Measurements from ENCODE around the gene DPYD.

DPYD gene

GRCh38 chr1:97920276-97920831 is 480 bp downstream of the DPYD start:
- no peaks in the 10 kb centered on the region for H3K27me3 Mint-ChIP-seq
- DNase-seq: no peak
- ATAC-seq (replicated peaks): peak; percentile 41
- no peaks in the 10 kb centered on the region for H3K9me3 Mint-ChIP-seq
- H3K27ac Mint-ChIP-seq: peak overlapping the region; percentile 95
- peak overlapping the region; percentile 95 to 96 for H3K4me3 Mint-ChIP-seq
- H3K36me3 Mint-ChIP-seq (ENCODE audit: insufficient read depth): peaks cover 6% of the 10 kb centered on the region
- H3K4me1 Mint-ChIP-seq (ENCODE audit: low read depth in 2 of 2): peaks cover 25 to 45% of the 10 kb centered on the region in 2 donors

DNA sequence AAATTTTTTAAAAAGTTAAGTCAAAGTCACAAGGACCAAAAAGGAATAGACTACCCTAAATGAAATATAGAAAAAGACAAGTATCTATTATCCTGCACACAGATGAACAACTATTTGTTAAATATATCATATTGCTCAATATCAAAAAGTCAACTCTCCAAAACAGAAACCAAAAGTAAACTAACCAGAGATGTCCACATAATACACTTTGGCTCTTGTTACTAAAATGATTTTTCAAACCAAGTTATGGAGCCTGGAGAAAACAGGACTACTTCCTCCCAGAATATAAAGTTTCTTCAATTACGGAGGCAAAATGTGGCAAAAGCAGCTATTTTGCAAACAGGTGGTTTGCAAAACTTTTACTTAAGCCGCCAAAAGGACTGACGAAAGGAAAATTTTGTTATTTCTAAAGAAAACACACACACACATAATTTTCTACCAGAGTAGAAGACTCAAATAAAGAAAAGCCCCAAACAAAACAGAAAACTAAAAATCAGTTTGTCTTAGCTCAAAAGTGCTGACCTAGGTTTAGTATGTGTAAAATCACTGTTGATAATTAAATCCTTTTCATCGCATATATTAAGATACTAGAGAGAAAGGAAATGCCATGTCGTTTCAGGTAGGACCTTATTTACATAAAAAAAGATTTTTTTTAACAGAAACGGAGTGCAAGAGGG is 1.1 kb downstream of the DPYD start:
- peaks cover 26 to 47% of the 10 kb centered on the region in 2 donors for H3K4me1 Mint-ChIP-seq (ENCODE audit: low read depth in 2 of 2)
- peak overlapping the region; percentile 95 to 96 for H3K4me3 Mint-ChIP-seq
- H3K27me3 Mint-ChIP-seq: no peaks in the 10 kb centered on the region

DNA sequence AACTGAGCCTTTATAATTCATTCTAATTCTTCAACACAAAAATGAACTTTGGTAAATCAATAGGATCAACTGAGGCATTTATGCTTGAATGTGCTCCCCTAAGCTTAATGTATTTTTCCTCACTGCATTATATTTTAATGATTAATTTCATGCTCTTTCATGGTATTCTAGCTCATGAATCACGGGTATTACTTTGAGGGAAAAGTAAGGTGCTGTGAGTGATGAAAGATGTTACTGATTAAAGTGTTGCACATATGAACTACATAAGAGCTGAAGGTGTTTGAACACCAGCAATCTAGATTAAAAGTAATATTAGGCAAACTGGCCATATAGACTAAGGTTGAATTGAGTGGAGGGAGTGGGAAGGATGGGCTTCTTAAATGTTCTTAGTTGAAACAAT is 1.9 kb downstream of the DPYD start:
- H3K4me3 Mint-ChIP-seq: peak overlapping the region; percentile 95 to 96
- peaks cover 6% of the 10 kb centered on the region for H3K36me3 Mint-ChIP-seq (ENCODE audit: insufficient read depth)
- no peaks in the 10 kb centered on the region for H3K9me3 Mint-ChIP-seq
- DNase-seq: no peak
- H3K27ac Mint-ChIP-seq: peak overlapping the region; percentile 95
- no peak for ATAC-seq (replicated peaks)
- H3K27me3 Mint-ChIP-seq: no peaks in the 10 kb centered on the region
- H3K4me1 Mint-ChIP-seq (ENCODE audit: low read depth in 2 of 2): peaks cover 28 to 51% of the 10 kb centered on the region in 2 donors

More for the DNA sequence above, 1.1 kb downstream of the DPYD start:
- DNase-seq (peak in 1 of 3 experiments; percentile 3), ATAC-seq (replicated peaks) (no peak)
- Mint-ChIP-seq H3K9me3 (no peaks in the 10 kb centered on the region), H3K27ac (peak overlapping the region; percentile 95), H3K36me3 (ENCODE audit: insufficient read depth) (peaks cover 6% of the 10 kb centered on the region)

- H3K27me3 Mint-ChIP-seq: no peaks in the 10 kb centered on the region
- ATAC-seq (replicated peaks) (no peak), DNase-seq (no peak)
- H3K27ac Mint-ChIP-seq: no peak overlapping the region
- H3K4me1 Mint-ChIP-seq (ENCODE audit: low read depth in 2 of 2): peaks cover 23 to 54% of the 10 kb centered on the region in 2 donors
- no peak overlapping the region for H3K4me3 Mint-ChIP-seq
- no peaks in the 10 kb centered on the region for H3K9me3 Mint-ChIP-seq
- H3K36me3 Mint-ChIP-seq (ENCODE audit: insufficient read depth): no peaks in the 10 kb centered on the region
Measured at GRCh38 chr1:97913506-97914139, 7.2 kb downstream of the DPYD start.

GRCh38 chr1:97911266-97912215 is 9.3 kb downstream of the DPYD start:
- H3K9me3 Mint-ChIP-seq: no peaks in the 10 kb centered on the region
- peaks cover 13 to 41% of the 10 kb centered on the region in 2 donors for H3K4me1 Mint-ChIP-seq (ENCODE audit: low read depth in 2 of 2)
- no peak for ATAC-seq (replicated peaks)
- DNase-seq: no peak
- H3K27me3 Mint-ChIP-seq: no peaks in the 10 kb centered on the region
- no peak overlapping the region for H3K4me3 Mint-ChIP-seq
- H3K27ac Mint-ChIP-seq: no peak overlapping the region
- no peaks in the 10 kb centered on the region for H3K36me3 Mint-ChIP-seq (ENCODE audit: insufficient read depth)

GRCh38 chr1:97909266-97909665 is 11.6 kb downstream of the DPYD start:
- H3K27ac Mint-ChIP-seq: no peak overlapping the region
- H3K27me3 Mint-ChIP-seq: no peaks in the 10 kb centered on the region
- no peaks in the 10 kb centered on the region for H3K36me3 Mint-ChIP-seq (ENCODE audit: insufficient read depth)
- no peak overlapping the region for H3K4me3 Mint-ChIP-seq
- DNase-seq (no peak), ATAC-seq (replicated peaks) (no peak)
- H3K9me3 Mint-ChIP-seq: no peaks in the 10 kb centered on the region
- H3K4me1 Mint-ChIP-seq (ENCODE audit: low read depth in 2 of 2): peaks cover 4 to 31% of the 10 kb centered on the region in 2 donors

- ATAC-seq (replicated peaks): no peak
- Mint-ChIP-seq H3K9me3 (no peaks in the 10 kb centered on the region), H3K4me1 (ENCODE audit: low read depth in 2 of 2) (peaks cover 6 to 29% of the 10 kb centered on the region in 2 donors), H3K4me3 (no peak overlapping the region), H3K36me3 (ENCODE audit: insufficient read depth) (no peaks in the 10 kb centered on the region), H3K27ac (no peak overlapping the region), H3K27me3 (no peaks in the 10 kb centered on the region)
- no peak for DNase-seq
Measured at GRCh38 chr1:97907886-97908285, 12.9 kb downstream of the DPYD start.

DNA sequence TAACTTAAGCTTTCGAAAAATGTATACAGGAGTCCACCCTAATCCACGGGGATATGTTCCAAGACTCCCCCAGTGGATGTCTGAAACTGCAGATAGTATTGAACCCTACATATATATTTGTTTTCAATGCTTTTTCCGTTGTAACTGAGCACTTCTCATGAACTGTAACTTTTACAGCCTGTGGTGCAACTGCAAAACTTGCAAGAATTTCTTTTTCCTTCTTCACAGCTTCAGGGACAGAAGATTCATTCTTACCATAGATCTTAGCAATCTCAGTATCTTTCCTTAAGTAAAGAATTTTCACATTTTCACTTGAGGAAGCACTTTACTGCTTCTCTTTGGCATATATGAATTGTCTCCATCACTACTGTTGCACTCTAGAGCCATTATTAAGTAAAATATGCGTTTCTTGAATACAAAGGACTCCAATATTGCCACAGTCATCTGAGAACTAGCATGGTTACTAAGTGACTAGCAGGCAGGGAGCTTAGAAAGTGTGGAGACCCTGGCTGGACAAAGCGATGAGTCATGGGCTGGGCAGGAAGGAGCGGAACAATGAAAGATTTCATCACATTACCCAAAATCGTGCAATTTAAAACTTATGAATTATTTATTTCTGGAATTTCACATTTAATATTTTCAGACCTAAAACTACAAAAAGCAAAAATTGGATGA is 14.1 kb downstream of the DPYD start:
- ATAC-seq (replicated peaks) (no peak), DNase-seq (no peak)
- H3K27ac Mint-ChIP-seq: no peak overlapping the region

GRCh38 chr1:97905141-97905940 is 15.5 kb downstream of the DPYD start:
- Mint-ChIP-seq H3K4me3 (no peak overlapping the region), H3K36me3 (ENCODE audit: insufficient read depth) (no peaks in the 10 kb centered on the region), H3K9me3 (no peaks in the 10 kb centered on the region), H3K27ac (no peak overlapping the region), H3K4me1 (ENCODE audit: low read depth in 2 of 2) (peaks cover 17 to 35% of the 10 kb centered on the region in 2 donors), H3K27me3 (no peaks in the 10 kb centered on the region)
- ATAC-seq (replicated peaks) (no peak), DNase-seq (no peak)

More for the DNA sequence above, 14.1 kb downstream of the DPYD start:
- no peak overlapping the region for H3K4me3 Mint-ChIP-seq
- H3K27me3 Mint-ChIP-seq: no peaks in the 10 kb centered on the region
- H3K4me1 Mint-ChIP-seq (ENCODE audit: low read depth in 2 of 2): peaks cover 11 to 31% of the 10 kb centered on the region in 2 donors
- H3K36me3 Mint-ChIP-seq (ENCODE audit: insufficient read depth): no peaks in the 10 kb centered on the region
- H3K9me3 Mint-ChIP-seq: no peaks in the 10 kb centered on the region

GRCh38 chr1:97904534-97904933 is 16.3 kb downstream of the DPYD start:
- peaks cover 17 to 35% of the 10 kb centered on the region in 2 donors for H3K4me1 Mint-ChIP-seq (ENCODE audit: low read depth in 2 of 2)
- no peaks in the 10 kb centered on the region for H3K36me3 Mint-ChIP-seq (ENCODE audit: insufficient read depth)
- H3K27ac Mint-ChIP-seq: no peak overlapping the region
- DNase-seq (no peak), ATAC-seq (replicated peaks) (no peak)
- H3K27me3 Mint-ChIP-seq: no peaks in the 10 kb centered on the region
- no peak overlapping the region for H3K4me3 Mint-ChIP-seq
- H3K9me3 Mint-ChIP-seq: no peaks in the 10 kb centered on the region

DNA sequence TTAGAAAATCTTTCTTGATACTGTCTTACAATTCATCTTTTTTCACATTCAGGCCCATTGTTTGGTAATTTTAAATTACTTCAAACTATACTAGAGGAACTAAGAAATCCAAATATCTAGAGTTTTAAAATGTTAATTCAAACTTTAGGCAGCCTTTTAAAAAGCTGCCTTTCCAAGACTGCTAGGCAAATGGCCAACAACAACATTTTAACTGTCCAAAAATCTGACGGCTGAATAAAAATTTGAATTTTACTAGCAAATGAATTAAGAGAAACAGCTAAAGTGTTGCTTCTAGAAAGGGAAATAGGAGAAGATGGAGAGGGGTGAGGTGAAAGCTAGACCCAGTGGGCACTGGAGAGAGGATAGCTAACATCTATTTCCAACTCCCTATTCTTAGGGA is 17.2 kb downstream of the DPYD start:
- no peaks in the 10 kb centered on the region for H3K27me3 Mint-ChIP-seq
- no peaks in the 10 kb centered on the region for H3K36me3 Mint-ChIP-seq (ENCODE audit: insufficient read depth)
- DNase-seq: no peak
- H3K4me1 Mint-ChIP-seq (ENCODE audit: low read depth in 2 of 2): peaks cover 19 to 35% of the 10 kb centered on the region in 2 donors
- H3K4me3 Mint-ChIP-seq: no peak overlapping the region
- ATAC-seq (replicated peaks): no peak
- H3K27ac Mint-ChIP-seq: no peak overlapping the region
- H3K9me3 Mint-ChIP-seq: peaks cover 0 to 2% of the 10 kb centered on the region in 2 donors

GRCh38 chr1:97902067-97902466 is 18.8 kb downstream of the DPYD start:
- Mint-ChIP-seq H3K9me3 (peaks cover 0 to 2% of the 10 kb centered on the region in 2 donors), H3K36me3 (ENCODE audit: insufficient read depth) (no peaks in the 10 kb centered on the region), H3K27ac (peak overlapping the region; percentile 2 to 80), H3K4me3 (peak overlapping the region in 1 of 2 donors; percentile 18), H3K27me3 (no peaks in the 10 kb centered on the region), H3K4me1 (ENCODE audit: low read depth in 2 of 2) (peaks cover 24 to 41% of the 10 kb centered on the region in 2 donors)
- ATAC-seq (replicated peaks) (no peak), DNase-seq (no peak)
